Activated T-helper 1 cell treated with anti-CD3 and anti-CD28 coated beads, Interleukin-2, amount 50 U/mL, for 16 hours (primary cell): Measurements from ENCODE around the gene MAMDC4.
A peak's percentile ranks its signal among the peaks of the same experiment; 100 is the strongest.

Source experiments
- DNase-seq, 2 donors: peaks; one replicate each; pipeline ENCODE4 v3.0.0-alpha.2; 2020; ENCODE audit warnings: low read depth in 1 of 2, low spot score in 1 of 2

Gene MAMDC4

GRCh38 chr9:136886610-136887597, 34.8 kb downstream of the MAMDC4 start:
- DNase-seq, result peak in 1 of 2 donors; percentile 18

GRCh38 chr9:136888454-136888853, 36.3 kb downstream of the MAMDC4 start:
- DNase-seq, result no peak

GRCh38 chr9:136889858-136890257, 37.7 kb downstream of the MAMDC4 start:
- DNase-seq, result no peak

- no peak for DNase-seq
Observed at GRCh38 chr9:136890661-136891060, 38.5 kb downstream of the MAMDC4 start.

GRCh38 chr9:136896027-136896426, 43.9 kb downstream of the MAMDC4 start:
- DNase-seq, result no peak

GRCh38 chr9:136898483-136899100, 46.4 kb downstream of the MAMDC4 start:
- DNase-seq, result no peak

- no peak for DNase-seq
Observed at GRCh38 chr9:136899196-136899595, 47.0 kb downstream of the MAMDC4 start.

GRCh38 chr9:136900556-136900955, 48.4 kb downstream of the MAMDC4 start:
- no peak for DNase-seq

GRCh38 chr9:136900988-136901515, 48.9 kb downstream of the MAMDC4 start:
- no peak for DNase-seq

GRCh38 chr9:136901516-136902258, 49.5 kb downstream of the MAMDC4 start:
- peak; percentile 25 to 62 for DNase-seq

- DNase-seq, result peak; percentile 48 to 80
Observed at GRCh38 chr9:136902259-136902821, 50.2 kb downstream of the MAMDC4 start.

GRCh38 chr9:136903041-136903554, 51.0 kb downstream of the MAMDC4 start:
- DNase-seq, result no peak

- no peak for DNase-seq
Observed at GRCh38 chr9:136906266-136906665, 54.1 kb downstream of the MAMDC4 start.

- DNase-seq, result no peak
Observed at GRCh38 chr9:136907011-136907914, 55.1 kb downstream of the MAMDC4 start.
